SK-N-SH (cell line): Measurements from ENCODE around the gene PLEKHB1. TPM values are rescaled to one million over a fixed set of nuclear protein-coding genes. Genes with fewer than 3 reads are reported as not detected.

ENCODE experiments used
- CTCF ChIA-PET: fragments of 300-600, 350-600 bp; formaldehyde crosslinking; extraction: SDS; loops from one replicate; lab custom pipeline; 2021; lab: Yijun Ruan, JAX
- POLR2A ChIA-PET: fragments of 350-600 bp; sonication (Branson Sonifier 250); formaldehyde crosslinking; extraction: SDS; loops from one replicate; lab custom pipeline; 2020; ENCODE audit warnings: antibody characterized with exemption, inconsistent platforms; lab: Yijun Ruan, JAX
- DNase-seq: peaks from one replicate; pipeline ENCODE4 v3.0.0; 2012
- H2AFZ ChIP-seq: fragments of 200-600 bp; sonication (generic); 2 replicates; pipeline ENCODE4 v1.8.1; 2016; ENCODE audit warnings: antibody characterized with exemption, mild to moderate bottlenecking, low read depth
- H3F3A ChIP-seq: fragments of 200-600 bp; sonication (generic); replicated peaks from 2 replicates; pipeline ENCODE3; 2016; ENCODE audit warnings: antibody characterized with exemption, mild to moderate bottlenecking; ENCODE audit not compliant: insufficient read depth
- H3K27ac ChIP-seq, 2 experiments: fragments of 200-500 bp in 1 of 2; fragments of 200-600 bp in 1 of 2; sonication (Bioruptor generic) in 1 of 2; sonication (generic), shearing (Covaris generic) in 1 of 2; 2 replicates each; pipeline versions ENCODE4 v1.5.1 to v1.6.1; 2014 to 2016; ENCODE audit warnings: low read depth in 2 of 2, inconsistent platforms in 1 of 2, low read length in 1 of 2, mild to moderate bottlenecking in 1 of 2, mixed read lengths in 1 of 2
- H3K27me3 ChIP-seq: fragments of 200-600 bp; sonication (generic), shearing (Covaris generic); 2 replicates; pipeline ENCODE4 v1.6.1; 2016; ENCODE audit warnings: mixed run types; ENCODE audit not compliant: insufficient read depth
- H3K36me3 ChIP-seq, 2 experiments: fragments of 200-500 bp in 1 of 2; fragments of 200-600 bp in 1 of 2; sonication (Bioruptor generic) in 1 of 2; sonication (generic) in 1 of 2; replicated peaks in 1 of 2; 2 replicates each; pipeline versions ENCODE3 to v1.5.1; 2014 to 2016; ENCODE audit warnings: low read length in 1 of 2, mild to moderate bottlenecking in 1 of 2; ENCODE audit not compliant: insufficient read depth in 2 of 2, control insufficient read depth in 1 of 2
- H3K4me1 ChIP-seq, 2 experiments: fragments of 200-500 bp in 1 of 2; fragments of 200-600 bp in 1 of 2; sonication (Bioruptor generic) in 1 of 2; sonication (generic), shearing (Covaris generic) in 1 of 2; 2 replicates each; pipeline versions ENCODE4 v1.5.1 to v1.6.1; 2014 to 2016; ENCODE audit warnings: low read depth in 1 of 2, low read length in 1 of 2, mixed run types in 1 of 2; ENCODE audit not compliant: insufficient read depth in 2 of 2, control insufficient read depth in 1 of 2
- H3K4me2 ChIP-seq: fragments of 200-600 bp; sonication (generic), shearing (Covaris generic); 2 replicates; pipeline ENCODE4 v1.6.1; 2017; ENCODE audit warnings: mixed run types
- H3K4me3 ChIP-seq, 2 experiments: fragments of 200-500 bp in 1 of 2; fragments of 200-600 bp in 1 of 2; sonication (Bioruptor generic) in 1 of 2; sonication (generic), shearing (Covaris generic) in 1 of 2; 2 replicates each; pipeline versions ENCODE4 v1.5.1 to v1.8.1; 2014 to 2016; ENCODE audit warnings: low read depth in 2 of 2, inconsistent platforms in 1 of 2, low read length in 1 of 2, mild to moderate bottlenecking in 1 of 2, mixed read lengths in 1 of 2, moderate library complexity in 1 of 2
- H3K79me2 ChIP-seq: fragments of 200-600 bp; sonication (generic); 2 replicates; pipeline ENCODE4 v1.8.1; 2017; ENCODE audit warnings: mild to moderate bottlenecking; ENCODE audit not compliant: insufficient read depth
- H3K9ac ChIP-seq: fragments of 200-600 bp; sonication (generic); 2 replicates; pipeline ENCODE4 v1.6.1; 2017; ENCODE audit warnings: mixed run types
- H3K9me2 ChIP-seq: fragments of 200-600 bp; sonication (generic); 2 replicates; pipeline ENCODE4 v1.6.1; 2017; ENCODE audit warnings: mixed run types
- H3K9me3 ChIP-seq: fragments of 200-600 bp; sonication (generic); 2 replicates; pipeline ENCODE4 v1.6.1; 2017; ENCODE audit warnings: mixed run types, mild to moderate bottlenecking, moderate library complexity
- H4K20me1 ChIP-seq: fragments of 200-600 bp; sonication (generic); 2 replicates; pipeline ENCODE4 v1.6.1; 2017; ENCODE audit warnings: mild to moderate bottlenecking, mixed run types; ENCODE audit not compliant: insufficient read depth
- GABPA ChIP-seq: IDR thresholded peaks from 2 replicates; pipeline ENCODE4 v1.4.0; 2012; ENCODE audit warnings: low read depth, mild to moderate bottlenecking
- GATA2 ChIP-seq: sonication (generic); formaldehyde crosslinking; IDR thresholded peaks from 2 replicates; pipeline ENCODE4 v1.5.0; 2020; ENCODE audit warnings: mild to moderate bottlenecking, missing genetic modification reagents
- JUND ChIP-seq: IDR thresholded peaks from 2 replicates; pipeline ENCODE4 v1.4.0; 2012
- NRF1 ChIP-seq: IDR thresholded peaks from 2 replicates; pipeline ENCODE4 v1.6.1; 2012; ENCODE audit warnings: low read depth, mild to moderate bottlenecking, low read length
- POLR2AphosphoS5 ChIP-seq: IDR thresholded peaks from 2 replicates; pipeline ENCODE4 v1.6.1; 2012; ENCODE audit warnings: low read depth, low read length
- RXRA ChIP-seq: IDR thresholded peaks from 2 replicates; pipeline ENCODE4 v1.4.0; 2012; ENCODE audit warnings: low read depth, mild to moderate bottlenecking, borderline replicate concordance
- TCF12 ChIP-seq: IDR thresholded peaks from 2 replicates; pipeline ENCODE4 v1.4.0; 2012
- YY1 ChIP-seq: IDR thresholded peaks from 2 replicates; pipeline ENCODE4 v1.4.0; 2012; ENCODE audit warnings: low read depth, mild to moderate bottlenecking
- WGBS: methylation state at CpG from one replicate; pipeline ENCODE4 v1.1.6; 2017; ENCODE audit warnings: low lambda C conversion rate; 5-methylcytosine and 5-hydroxymethylcytosine counted together
- polyA plus RNA-seq, 3 experiments: library from polyadenylated mRNA; depleted of rRNA; stranded (reverse); fragments of >200 nt; gene quantifications; 2 replicates each; pipeline ENCODE4 v1.2.3, GENCODE V29; 2012
- TF ChIP-seq, protein P1 (sequence below): fragments of 150-350 bp; IDR thresholded peaks from 2 replicates; pipeline ENCODE4 v1.6.1; 2016; ENCODE audit warnings: mild to moderate bottlenecking, low read depth, low read length
- TF ChIP-seq, protein P2 (sequence below): IDR thresholded peaks from 2 replicates; pipeline ENCODE4 v1.4.0; 2012; ENCODE audit warnings: low read depth, borderline replicate concordance

The PLEKHB1 gene
- polyA plus RNA-seq, 1 of the 3 experiments (the other 2 are of a cell fraction): 10.2 TPM

DNA sequence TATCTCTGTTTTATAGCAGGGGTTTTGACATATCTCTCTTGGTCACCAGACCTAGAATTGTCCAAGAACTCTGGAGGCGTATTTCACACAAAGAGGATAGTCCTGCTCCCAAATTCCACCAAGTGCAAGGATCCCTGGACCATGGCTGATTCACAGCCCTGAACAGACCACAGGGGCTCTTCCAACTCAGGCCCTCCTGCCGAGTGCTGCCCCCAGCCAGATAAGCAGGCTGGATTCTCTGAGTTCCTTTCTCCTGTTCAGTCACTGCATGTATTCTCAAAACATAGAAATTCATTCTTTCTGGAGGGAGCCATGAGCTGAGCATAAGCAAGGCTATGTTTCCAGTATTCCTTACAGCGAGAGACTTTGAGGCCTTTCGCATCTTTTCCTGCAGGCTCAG lies 13.4 kb upstream of the PLEKHB1 start:
- Histone ChIP-seq H3K4me1 (no peaks in the 10 kb centered on the region), H3K36me3 (no peaks in the 10 kb centered on the region), H3K9me3 (no peaks in the 10 kb centered on the region), H3F3A (no peaks in the 10 kb centered on the region), H3K4me2 (no peak overlapping the region), H3K79me2 (no peaks in the 10 kb centered on the region), H3K4me3 (no peak overlapping the region), H4K20me1 (no peaks in the 10 kb centered on the region), H3K27me3 (no peaks in the 10 kb centered on the region), H3K27ac (no peak overlapping the region), H3K9ac (no peak overlapping the region), H3K9me2 (no peaks in the 10 kb centered on the region), H2AFZ (no peak overlapping the region)
- POLR2A ChIA-PET: no interaction called here
- DNase-seq: no peak
- CTCF ChIA-PET: no interaction called here
- no peak for TF ChIP-seq JUND
- TF ChIP-seq, protein P1, sequence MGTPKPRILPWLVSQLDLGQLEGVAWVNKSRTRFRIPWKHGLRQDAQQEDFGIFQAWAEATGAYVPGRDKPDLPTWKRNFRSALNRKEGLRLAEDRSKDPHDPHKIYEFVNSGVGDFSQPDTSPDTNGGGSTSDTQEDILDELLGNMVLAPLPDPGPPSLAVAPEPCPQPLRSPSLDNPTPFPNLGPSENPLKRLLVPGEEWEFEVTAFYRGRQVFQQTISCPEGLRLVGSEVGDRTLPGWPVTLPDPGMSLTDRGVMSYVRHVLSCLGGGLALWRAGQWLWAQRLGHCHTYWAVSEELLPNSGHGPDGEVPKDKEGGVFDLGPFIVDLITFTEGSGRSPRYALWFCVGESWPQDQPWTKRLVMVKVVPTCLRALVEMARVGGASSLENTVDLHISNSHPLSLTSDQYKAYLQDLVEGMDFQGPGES: no peak
- TF ChIP-seq, protein P2, sequence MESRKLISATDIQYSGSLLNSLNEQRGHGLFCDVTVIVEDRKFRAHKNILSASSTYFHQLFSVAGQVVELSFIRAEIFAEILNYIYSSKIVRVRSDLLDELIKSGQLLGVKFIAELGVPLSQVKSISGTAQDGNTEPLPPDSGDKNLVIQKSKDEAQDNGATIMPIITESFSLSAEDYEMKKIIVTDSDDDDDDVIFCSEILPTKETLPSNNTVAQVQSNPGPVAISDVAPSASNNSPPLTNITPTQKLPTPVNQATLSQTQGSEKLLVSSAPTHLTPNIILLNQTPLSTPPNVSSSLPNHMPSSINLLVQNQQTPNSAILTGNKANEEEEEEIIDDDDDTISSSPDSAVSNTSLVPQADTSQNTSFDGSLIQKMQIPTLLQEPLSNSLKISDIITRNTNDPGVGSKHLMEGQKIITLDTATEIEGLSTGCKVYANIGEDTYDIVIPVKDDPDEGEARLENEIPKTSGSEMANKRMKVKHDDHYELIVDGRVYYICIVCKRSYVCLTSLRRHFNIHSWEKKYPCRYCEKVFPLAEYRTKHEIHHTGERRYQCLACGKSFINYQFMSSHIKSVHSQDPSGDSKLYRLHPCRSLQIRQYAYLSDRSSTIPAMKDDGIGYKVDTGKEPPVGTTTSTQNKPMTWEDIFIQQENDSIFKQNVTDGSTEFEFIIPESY: no peak
- TF ChIP-seq GATA2: no peak
- TF ChIP-seq RXRA: no peak
- TF ChIP-seq YY1: no peak
- no peak for TF ChIP-seq GABPA
- WGBS: 87% methylated on average over 4 of the region's 4 CpGs

GRCh38 chr11:73633999-73634398 lies 12.4 kb upstream of the PLEKHB1 start:
- no peak overlapping the region for H3K9ac ChIP-seq
- no peaks in the 10 kb centered on the region for H4K20me1 ChIP-seq
- no peak overlapping the region for H3K27ac ChIP-seq
- no peak overlapping the region for H3K4me3 ChIP-seq
- H3K27me3 ChIP-seq: no peaks in the 10 kb centered on the region
- no peaks in the 10 kb centered on the region for H3K4me1 ChIP-seq
- no peaks in the 10 kb centered on the region for H3K9me3 ChIP-seq
- H3K9me2 ChIP-seq: no peaks in the 10 kb centered on the region
- H3K79me2 ChIP-seq: no peaks in the 10 kb centered on the region
- no peaks in the 10 kb centered on the region for H3F3A ChIP-seq
- H3K4me2 ChIP-seq: no peak overlapping the region
- H3K36me3 ChIP-seq: no peaks in the 10 kb centered on the region
- POLR2A ChIA-PET: no interaction called here
- H2AFZ ChIP-seq: no peak overlapping the region
- no peak for TF ChIP-seq GABPA
- no peak for TF ChIP-seq TCF12
- no peak for TF ChIP-seq NRF1
- no peak for TF ChIP-seq POLR2AphosphoS5
- TF ChIP-seq, protein P2: no peak
- TF ChIP-seq, all 33 proteins: peak for 0
- WGBS: 89% methylated on average over 2 of the region's 2 CpGs
- no peak for DNase-seq
- CTCF ChIA-PET: no interaction called here
